Measurements from ENCODE around the gene SYT8. TPM values are rescaled to one million over a fixed set of nuclear protein-coding genes. Genes with fewer than 3 reads are reported as not detected.

The SYT8 gene
- total and polyA plus RNA-seq, 2 donors from 2014 or later: 1.2 to 1.7 TPM

- DNase-seq: peak; percentile 76 to 95 (median 85)
- no peak for FAIRE-seq
- H3K27ac ChIP-seq (ENCODE audit: low read depth in 2 of 2, low read length in 2 of 2): peak overlapping the region; percentile 47 to 63
Observed at GRCh38 chr11:1863352-1864216, 28.8 kb downstream of the SYT8 start.

GRCh38 chr11:1864231-1864630, 29.4 kb downstream of the SYT8 start:
- TF ChIP-seq CTCF (IDR thresholded peaks at IDR 0.05; ENCODE audit: borderline replicate concordance, extremely low read depth, insufficient read depth): no peak
- DNase-seq (peak in 4 of 5 donors; percentile 49 to 72 (median 60)), FAIRE-seq (no peak)
- no peak overlapping the region for H3K9ac ChIP-seq (ENCODE audit: low read length in 3 of 3)
- peaks cover 0 to 17% (median 0%) of the 10 kb centered on the region in 3 donors for H3K4me1 ChIP-seq (ENCODE audit: control insufficient read depth in 2 of 3, insufficient read depth in 2 of 3, low read depth in 1 of 3, low read length in 3 of 3)
- no peaks in the 10 kb centered on the region for H3K9me3 ChIP-seq (ENCODE audit: control insufficient read depth in 2 of 3, insufficient read depth in 1 of 3, low read length in 3 of 3)
- no peaks in the 10 kb centered on the region for H3K36me3 ChIP-seq (ENCODE audit: control insufficient read depth in 2 of 3, insufficient read depth in 3 of 3, low read length in 3 of 3)
- H3K27me3 ChIP-seq (ENCODE audit: control insufficient read depth, insufficient read depth, low read length): no peaks in the 10 kb centered on the region
- intact Hi-C loops (cut with DNase I): no loop called here
- H3K4me3 ChIP-seq (ENCODE audit: low read length in 3 of 3): no peak overlapping the region
- H3K27ac ChIP-seq (ENCODE audit: low read depth in 2 of 2, low read length in 2 of 2): peak overlapping the region; percentile 47 to 63

More at GRCh38 chr11:1863352-1864216, 28.8 kb downstream of the SYT8 start:
- Histone ChIP-seq H3K9me3 (ENCODE audit: control insufficient read depth in 2 of 3, insufficient read depth in 1 of 3, low read length in 3 of 3) (no peaks in the 10 kb centered on the region), H3K4me3 (ENCODE audit: low read length in 3 of 3) (no peak overlapping the region), H3K27me3 (ENCODE audit: control insufficient read depth, insufficient read depth, low read length) (no peaks in the 10 kb centered on the region), H3K9ac (ENCODE audit: low read length in 3 of 3) (no peak overlapping the region), H3K36me3 (ENCODE audit: control insufficient read depth in 2 of 3, insufficient read depth in 3 of 3, low read length in 3 of 3) (no peaks in the 10 kb centered on the region), H3K4me1 (ENCODE audit: control insufficient read depth in 2 of 3, insufficient read depth in 2 of 3, low read depth in 1 of 3, low read length in 3 of 3) (peaks cover 0 to 17% (median 0%) of the 10 kb centered on the region in 3 donors)
- TF ChIP-seq CTCF (IDR thresholded peaks at IDR 0.05; ENCODE audit: borderline replicate concordance, extremely low read depth, insufficient read depth): no peak
- intact Hi-C loops (cut with DNase I): no loop called here

GRCh38 chr11:1864831-1865665, 30.3 kb downstream of the SYT8 start:
- Histone ChIP-seq H3K36me3 (ENCODE audit: control insufficient read depth in 2 of 3, insufficient read depth in 3 of 3, low read length in 3 of 3) (no peaks in the 10 kb centered on the region), H3K4me1 (ENCODE audit: control insufficient read depth in 2 of 3, insufficient read depth in 2 of 3, low read depth in 1 of 3, low read length in 3 of 3) (peaks cover 0 to 17% (median 0%) of the 10 kb centered on the region in 3 donors), H3K27ac (ENCODE audit: low read depth in 2 of 2, low read length in 2 of 2) (no peak overlapping the region), H3K4me3 (ENCODE audit: low read length in 3 of 3) (no peak overlapping the region), H3K9ac (ENCODE audit: low read length in 3 of 3) (no peak overlapping the region), H3K27me3 (ENCODE audit: control insufficient read depth, insufficient read depth, low read length) (no peaks in the 10 kb centered on the region), H3K9me3 (ENCODE audit: control insufficient read depth in 2 of 3, insufficient read depth in 1 of 3, low read length in 3 of 3) (no peaks in the 10 kb centered on the region)
- DNase-seq: peak in 3 of 5 donors; percentile 50 to 78 (median 53)
- TF ChIP-seq CTCF (IDR thresholded peaks at IDR 0.05; ENCODE audit: borderline replicate concordance, extremely low read depth, insufficient read depth): no peak
- no peak for FAIRE-seq
- intact Hi-C loops (cut with DNase I): no loop called here
